HTR-8/SVneo (cell line): ENCODE data around the gene ART4.

Experiments used
- DNase-seq: peaks from one replicate; pipeline ENCODE4 v3.0.0; 2011; ENCODE audit warnings: low spot score, mixed read lengths; ENCODE audit not compliant: insufficient read length
- FAIRE-seq: peaks from 2 replicates; lab custom pipeline; 2011; peaks lifted over from hg19 to GRCh38; lab: Jason Lieb, UNC

Gene ART4

GRCh38 chr12:14853961-14854360 is 10.6 kb upstream of the ART4 start:
- DNase-seq (no peak), FAIRE-seq (no peak)

- FAIRE-seq (no peak), DNase-seq (no peak)
These were observed 9.6 kb upstream of the ART4 start for GRCh38 chr12:14852880-14853279.

- FAIRE-seq: no peak
- DNase-seq: no peak
These were observed 7.8 kb upstream of the ART4 start for GRCh38 chr12:14850929-14851663.

GRCh38 chr12:14849661-14850060 is 6.3 kb upstream of the ART4 start:
- no peak for DNase-seq
- FAIRE-seq: no peak

- FAIRE-seq (no peak), DNase-seq (no peak)
These were observed 3.7 kb upstream of the ART4 start for GRCh38 chr12:14846876-14847580.

GRCh38 chr12:14846042-14846587 is 2.8 kb upstream of the ART4 start:
- no peak for FAIRE-seq
- no peak for DNase-seq

- FAIRE-seq (no peak), DNase-seq (no peak)
These were observed 2.0 kb upstream of the ART4 start for GRCh38 chr12:14845350-14845750.

GRCh38 chr12:14844401-14844800 is 1.1 kb upstream of the ART4 start:
- FAIRE-seq: no peak
- DNase-seq: no peak

- DNase-seq: no peak
- FAIRE-seq: no peak
These were observed 1.0 kb downstream of the ART4 start for GRCh38 chr12:14842315-14842714.

- DNase-seq (peak; percentile 20), FAIRE-seq (peak; percentile 54)
These were observed 1.6 kb downstream of the ART4 start for GRCh38 chr12:14841761-14842160.

- DNase-seq (no peak), FAIRE-seq (no peak)
These were observed 2.7 kb downstream of the ART4 start for GRCh38 chr12:14840616-14841015.

GRCh38 chr12:14839262-14839661 is 4.1 kb downstream of the ART4 start:
- no peak for DNase-seq
- no peak for FAIRE-seq

GRCh38 chr12:14836336-14837210 is 6.8 kb downstream of the ART4 start:
- FAIRE-seq: no peak

GRCh38 chr12:14834509-14834908 is 8.8 kb downstream of the ART4 start:
- no peak for DNase-seq
- no peak for FAIRE-seq

More at GRCh38 chr12:14836336-14837210, 6.8 kb downstream of the ART4 start:
- DNase-seq: peak; percentile 21

GRCh38 chr12:14833952-14834351 is 9.4 kb downstream of the ART4 start:
- no peak for FAIRE-seq
- no peak for DNase-seq

GRCh38 chr12:14833336-14833735 is 10.0 kb downstream of the ART4 start:
- DNase-seq (no peak), FAIRE-seq (no peak)

- no peak for FAIRE-seq
- no peak for DNase-seq
These were observed 14.4 kb downstream of the ART4 start for GRCh38 chr12:14828892-14829291.

- no peak for DNase-seq
- no peak for FAIRE-seq
These were observed 16.3 kb downstream of the ART4 start for GRCh38 chr12:14827043-14827442.

- FAIRE-seq: no peak
- no peak for DNase-seq
These were observed 16.8 kb downstream of the ART4 start for GRCh38 chr12:14826491-14826890.

GRCh38 chr12:14825256-14825655 is 18.1 kb downstream of the ART4 start:
- no peak for FAIRE-seq

More at GRCh38 chr12:14825256-14825655, 18.1 kb downstream of the ART4 start:
- DNase-seq: no peak
